NCI-H1694 (cell line): ENCODE data around the gene P2RY14.

Experiments used
- DNase-seq: peaks from one replicate; lab custom pipeline; 2025; lab: John Stamatoyannopoulos, UW

The P2RY14 gene

GRCh38 chr3:151278230-151278629 lies at the start of gene P2RY14:
TSS of gene P2RY14 (minus strand) at chr3:151278542. CDS start at chr3:151214316, 64,226 bp downstream.
- no peak for DNase-seq

- DNase-seq: peak; percentile 10
Observed at GRCh38 chr3:151327571-151328198, 49.3 kb upstream of the P2RY14 start.

GRCh38 chr3:151322511-151322910 lies 44.2 kb upstream of the P2RY14 start:
- DNase-seq: no peak

GRCh38 chr3:151321526-151321925 lies 43.2 kb upstream of the P2RY14 start:
- no peak for DNase-seq

GRCh38 chr3:151320131-151320530 lies 41.8 kb upstream of the P2RY14 start:
- no peak for DNase-seq

- no peak for DNase-seq
Observed at GRCh38 chr3:151319628-151320027, 41.3 kb upstream of the P2RY14 start.

- no peak for DNase-seq
Observed at GRCh38 chr3:151318991-151319390, 40.6 kb upstream of the P2RY14 start.

- no peak for DNase-seq
Observed at GRCh38 chr3:151318313-151318712, 40.0 kb upstream of the P2RY14 start.

- no peak for DNase-seq
Observed at GRCh38 chr3:151316267-151316991, 38.1 kb upstream of the P2RY14 start, which contains the start of gene GPR87. TSS of gene GPR87 (minus strand) at chr3:151316820. CDS start at chr3:151300100, 16,720 bp downstream.

GRCh38 chr3:151315846-151316245 lies 37.5 kb upstream of the P2RY14 start:
- no peak for DNase-seq

- DNase-seq: no peak
Observed at GRCh38 chr3:151315136-151315535, 36.8 kb upstream of the P2RY14 start.

- DNase-seq: no peak
Observed at GRCh38 chr3:151314593-151314992, 36.3 kb upstream of the P2RY14 start.

GRCh38 chr3:151314137-151314536 lies 35.8 kb upstream of the P2RY14 start:
- no peak for DNase-seq

GRCh38 chr3:151312972-151313371 lies 34.6 kb upstream of the P2RY14 start:
- no peak for DNase-seq

GRCh38 chr3:151309566-151309965 lies 31.2 kb upstream of the P2RY14 start:
- DNase-seq: no peak

GRCh38 chr3:151307583-151308488 lies 29.5 kb upstream of the P2RY14 start:
- DNase-seq: no peak

- no peak for DNase-seq
Observed at GRCh38 chr3:151307131-151307530, 28.8 kb upstream of the P2RY14 start.

GRCh38 chr3:151306168-151306810 lies 27.9 kb upstream of the P2RY14 start:
- no peak for DNase-seq

GRCh38 chr3:151305775-151306151 lies 27.4 kb upstream of the P2RY14 start:
- no peak for DNase-seq

- no peak for DNase-seq
Observed at GRCh38 chr3:151305060-151305774, 26.9 kb upstream of the P2RY14 start.

- no peak for DNase-seq
Observed at GRCh38 chr3:151303751-151304150, 25.4 kb upstream of the P2RY14 start.
